AG04450 (cell line): ENCODE results near the gene CNOT4. TPM values are rescaled to one million over a fixed set of nuclear protein-coding genes. Genes with fewer than 3 reads are reported as not detected.

Experiments
- CTCF ChIA-PET: fragments of 300-600, 350-600 bp; formaldehyde crosslinking; extraction: SDS; loops from one replicate; lab custom pipeline; 2022; ENCODE audit warnings: antibody characterized with exemption, inconsistent platforms; lab: Charles Lee
- POLR2A ChIA-PET: fragments of 350-600 bp; formaldehyde crosslinking; extraction: SDS; loops from one replicate; lab custom pipeline; 2021; ENCODE audit warnings: antibody characterized with exemption, inconsistent platforms; lab: Yijun Ruan, JAX
- DNase-seq: peaks from one replicate; pipeline ENCODE4 v3.0.0-alpha.2; 2011; ENCODE audit warnings: low read depth, low spot score
- H3K27ac ChIP-seq: one replicate; pipeline ENCODE4 v1.5.1; 2012; ENCODE audit warnings: low read depth, low read length, control low read depth
- H3K27me3 ChIP-seq: one replicate; pipeline ENCODE4 v1.6.0; 2012; ENCODE audit warnings: low read length; ENCODE audit not compliant: control insufficient read depth, insufficient read depth
- H3K4me3 ChIP-seq: 2 replicates; pipeline ENCODE4 v1.5.1; 2011; ENCODE audit warnings: mild to moderate bottlenecking, low read depth, low read length, control low read depth
- H3K9me3 ChIP-seq: 2 replicates; pipeline ENCODE4 v1.5.1; 2012; ENCODE audit warnings: low read length; ENCODE audit not compliant: control insufficient read depth, insufficient read depth
- CTCF ChIP-seq: IDR thresholded peaks from 2 replicates; pipeline ENCODE4 v1.5.1; 2011; ENCODE audit warnings: low read depth, low read length, control low read depth, inconsistent platforms
- polyA plus RNA-seq: library from polyadenylated mRNA; depleted of rRNA; stranded (reverse); fragments of >200 nt; gene quantifications from 2 replicates; pipeline ENCODE4 v1.2.3, GENCODE V29; 2011

Gene CNOT4
- polyA plus RNA-seq, 1 experiment: 17.0 TPM

GRCh38 chr7:135342887-135343286 lies 167.0 kb downstream of the CNOT4 start:
- POLR2A ChIA-PET: no interaction called here
- Histone ChIP-seq H3K27ac (no peak overlapping the region), H3K27me3 (no peaks in the 10 kb centered on the region), H3K9me3 (no peaks in the 10 kb centered on the region), H3K4me3 (no peak overlapping the region)
- no peak for DNase-seq
- no peak for TF ChIP-seq CTCF
- CTCF ChIA-PET: interaction anchor here (1.5 kb wide), 1 partner anchor 68 kb away, joined by 6 read pairs; no protein-coding TSS in a partner anchor

GRCh38 chr7:135341049-135341448 lies 168.9 kb downstream of the CNOT4 start:
- POLR2A ChIA-PET: no interaction called here
- Histone ChIP-seq H3K27ac (no peak overlapping the region), H3K27me3 (no peaks in the 10 kb centered on the region), H3K4me3 (no peak overlapping the region), H3K9me3 (no peaks in the 10 kb centered on the region)
- no peak for TF ChIP-seq CTCF
- CTCF ChIA-PET: no interaction called here
- no peak for DNase-seq

GRCh38 chr7:135337977-135338550 lies 171.8 kb downstream of the CNOT4 start:
- CTCF ChIA-PET: no interaction called here
- no peak overlapping the region for H3K4me3 ChIP-seq
- no peak overlapping the region for H3K27ac ChIP-seq
- no peaks in the 10 kb centered on the region for H3K27me3 ChIP-seq
- no peak for DNase-seq
- POLR2A ChIA-PET: no interaction called here
- no peaks in the 10 kb centered on the region for H3K9me3 ChIP-seq
- no peak for TF ChIP-seq CTCF

- CTCF ChIA-PET: no interaction called here
- H3K27me3 ChIP-seq: no peaks in the 10 kb centered on the region
- H3K27ac ChIP-seq: no peak overlapping the region
- no peaks in the 10 kb centered on the region for H3K9me3 ChIP-seq
- H3K4me3 ChIP-seq: no peak overlapping the region
- DNase-seq: no peak
- POLR2A ChIA-PET: no interaction called here
- TF ChIP-seq CTCF: no peak
Observed at GRCh38 chr7:135337506-135337905, 172.4 kb downstream of the CNOT4 start.

GRCh38 chr7:135335628-135336139 lies 174.2 kb downstream of the CNOT4 start:
- H3K27me3 ChIP-seq: no peaks in the 10 kb centered on the region
- H3K4me3 ChIP-seq: no peak overlapping the region
- TF ChIP-seq CTCF: no peak
- CTCF ChIA-PET: interaction anchor here (0.6 to 1.6 kb wide), 2 partner anchors 54 to 354 kb away, joined by 3 to 5 read pairs; no protein-coding TSS in a partner anchor
- DNase-seq: peak; percentile 11
- H3K9me3 ChIP-seq: no peaks in the 10 kb centered on the region
- no peak overlapping the region for H3K27ac ChIP-seq
- POLR2A ChIA-PET: no interaction called here
